Stomach (tissue), 9 donors: ENCODE results near the gene TMEM59L. TPM values are rescaled to one million over a fixed set of nuclear protein-coding genes. Genes with fewer than 3 reads are reported as not detected.

Source experiments
- DNase-seq, 2 donors: peaks; one replicate each; pipeline versions ENCODE4 v3.0.0 to v3.0.0-alpha.2; 2013 to 2019
- H3K27ac ChIP-seq, 5 donors: fragments of 200-600 bp in 4 of 5; sonication (generic) in 4 of 5; one replicate each; pipeline ENCODE4 v1.5.1; 2013 to 2019; ENCODE audit warnings: mild to moderate bottlenecking in 1 of 5, moderate library complexity in 1 of 5
- H3K27me3 ChIP-seq, 3 donors: fragments of 200-600 bp; sonication (generic); one replicate each; pipeline ENCODE4 v1.5.1; 2017 to 2019; ENCODE audit warnings: mixed run types in 1 of 3
- H3K36me3 ChIP-seq, 4 donors: fragments of 200-600 bp; sonication (generic); 1 replicate in 3 of 4; 2 replicates in 1 of 4; pipeline ENCODE4 v1.5.1; 2016 to 2019
- H3K4me1 ChIP-seq, 4 donors: fragments of 200-600 bp; sonication (generic); one replicate each; pipeline ENCODE4 v1.5.1; 2016 to 2019
- H3K4me3 ChIP-seq, 4 donors: fragments of 200-600 bp; sonication (generic) in 3 of 4; one replicate each; pipeline ENCODE4 v1.5.1; 2016 to 2019; ENCODE audit warnings: mild to moderate bottlenecking in 1 of 4
- H3K9me3 ChIP-seq, 4 donors: fragments of 200-600 bp; sonication (generic); one replicate each; pipeline ENCODE4 v1.5.1; 2016 to 2019
- EP300 ChIP-seq: sonication (generic); formaldehyde crosslinking; IDR thresholded peaks from one replicate; pipeline ENCODE4 v1.6.1; 2017; ENCODE audit warnings: antibody characterized with exemption
- POLR2A ChIP-seq, 4 donors: fragments of 450-650 bp; IDR thresholded peaks; one replicate each; pipeline ENCODE4 v1.6.1; 2016; ENCODE audit warnings: antibody characterized with exemption in 4 of 4, control low read depth in 2 of 4, mild to moderate bottlenecking in 1 of 4, moderate library complexity in 1 of 4
- POLR2AphosphoS5 ChIP-seq, 3 donors: sonication (generic); formaldehyde crosslinking; IDR thresholded peaks; one replicate each; pipeline ENCODE4 v1.6.1; 2016; ENCODE audit warnings: antibody characterized with exemption in 3 of 3
- WGBS, 5 donors: extraction: QIAGEN DNeasy Blood & Tissue Kit in 3 of 5; methylation state at CpG; one replicate each; pipeline versions ENCODE4 v1.1.5 to v1.1.7; 2013 to 2018; 5-methylcytosine and 5-hydroxymethylcytosine counted together
- intact Hi-C: fragments of 100-400 bp; cut with DNase I; formaldehyde crosslinking; loops from one replicate; pipeline ENCODE4 v1.15.1; 2023; ENCODE audit warnings: low total_unique reads
- polyA plus RNA-seq, 3 donors: library from polyadenylated mRNA; stranded (reverse); fragments of 200-250 nt; gene quantifications; one replicate each; pipeline ENCODE4 v1.2.3, GENCODE V29; 2013
- total RNA-seq, 5 donors: library from RNA; depleted of rRNA; stranded (reverse); fragments of >200 nt; gene quantifications; one replicate each; pipeline versions ENCODE4 v1.1.0 to v1.2.3, GENCODE V29; 2014 to 2016
- TF ChIP-seq, protein P1 (sequence below), 7 experiments: fragments of 450-650 bp in 4 of 7; fragments of 200-600 bp in 3 of 7; sonication (generic) in 3 of 7; IDR thresholded peaks; one replicate each; pipeline ENCODE4 v1.5.1; 2016 to 2019; ENCODE audit warnings: antibody characterized with exemption in 7 of 7, control low read depth in 2 of 7, mild to moderate bottlenecking in 1 of 7
- donor health status: healthy with polysubstance abuse.
- donor health status: Bipolar disorder and iron deficiency.
- donor health status: healthy.

TMEM59L gene
- total and polyA plus RNA-seq, 8 donors: 0.25 to 4.7 (median 2.8) TPM; not detected in 4

- Histone ChIP-seq H3K9me3 (no peaks in the 10 kb centered on the region), H3K4me1 (peaks cover 23 to 25% (median 24%) of the 10 kb centered on the region in 4 donors), H3K4me3 (no peak overlapping the region), H3K27me3 (peaks cover 5 to 82% (median 47%) of the 10 kb centered on the region in 3 donors), H3K36me3 (no peaks in the 10 kb centered on the region), H3K27ac (no peak overlapping the region)
- intact Hi-C loops: no loop called here
- DNase-seq: no peak
- TF ChIP-seq EP300 (no peak), POLR2AphosphoS5 (IDR thresholded peaks at IDR 0.05) (no peak), POLR2A (IDR thresholded peaks at IDR 0.05) (no peak)
- TF ChIP-seq, protein P1, sequence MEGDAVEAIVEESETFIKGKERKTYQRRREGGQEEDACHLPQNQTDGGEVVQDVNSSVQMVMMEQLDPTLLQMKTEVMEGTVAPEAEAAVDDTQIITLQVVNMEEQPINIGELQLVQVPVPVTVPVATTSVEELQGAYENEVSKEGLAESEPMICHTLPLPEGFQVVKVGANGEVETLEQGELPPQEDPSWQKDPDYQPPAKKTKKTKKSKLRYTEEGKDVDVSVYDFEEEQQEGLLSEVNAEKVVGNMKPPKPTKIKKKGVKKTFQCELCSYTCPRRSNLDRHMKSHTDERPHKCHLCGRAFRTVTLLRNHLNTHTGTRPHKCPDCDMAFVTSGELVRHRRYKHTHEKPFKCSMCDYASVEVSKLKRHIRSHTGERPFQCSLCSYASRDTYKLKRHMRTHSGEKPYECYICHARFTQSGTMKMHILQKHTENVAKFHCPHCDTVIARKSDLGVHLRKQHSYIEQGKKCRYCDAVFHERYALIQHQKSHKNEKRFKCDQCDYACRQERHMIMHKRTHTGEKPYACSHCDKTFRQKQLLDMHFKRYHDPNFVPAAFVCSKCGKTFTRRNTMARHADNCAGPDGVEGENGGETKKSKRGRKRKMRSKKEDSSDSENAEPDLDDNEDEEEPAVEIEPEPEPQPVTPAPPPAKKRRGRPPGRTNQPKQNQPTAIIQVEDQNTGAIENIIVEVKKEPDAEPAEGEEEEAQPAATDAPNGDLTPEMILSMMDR (IDR thresholded peaks at IDR 0.05): no peak
- 80 to 96% (median 84%) methylated on average over 3 of the region's 3 CpGs for WGBS, 5 donors
These were observed 3.4 kb downstream of the TMEM59L start for GRCh38 chr19:18616023-18616422.

GRCh38 chr19:18617562-18617961 lies 4.9 kb downstream of the TMEM59L start:
- Histone ChIP-seq H3K9me3 (no peaks in the 10 kb centered on the region), H3K4me3 (no peak overlapping the region), H3K27ac (no peak overlapping the region), H3K36me3 (no peaks in the 10 kb centered on the region), H3K27me3 (peaks cover 4 to 67% (median 32%) of the 10 kb centered on the region in 3 donors), H3K4me1 (peaks cover 7 to 10% (median 8%) of the 10 kb centered on the region in 4 donors)
- no peak for DNase-seq
- intact Hi-C loops: no loop called here
- TF ChIP-seq POLR2AphosphoS5 (IDR thresholded peaks at IDR 0.05): no peak
- TF ChIP-seq, protein P1 (IDR thresholded peaks at IDR 0.05): no peak
- TF ChIP-seq EP300: no peak
- no peak for TF ChIP-seq POLR2A (IDR thresholded peaks at IDR 0.05)

- TF ChIP-seq POLR2AphosphoS5 (IDR thresholded peaks at IDR 0.05): no peak
- TF ChIP-seq, protein P1 (IDR thresholded peaks at IDR 0.05): no peak
- no peak for TF ChIP-seq POLR2A (IDR thresholded peaks at IDR 0.05)
- no peak for TF ChIP-seq EP300
- Histone ChIP-seq H3K36me3 (no peaks in the 10 kb centered on the region), H3K27ac (no peak overlapping the region), H3K9me3 (no peaks in the 10 kb centered on the region), H3K4me3 (no peak overlapping the region), H3K27me3 (peaks cover 0 to 60% (median 25%) of the 10 kb centered on the region in 3 donors), H3K4me1 (peaks cover under 1 to 3% (median 2%) of the 10 kb centered on the region in 4 donors)
- intact Hi-C loops: no loop called here
- DNase-seq: no peak
- 81 to 92% (median 85%) methylated on average over 12 to 13 of the region's 13 CpGs for WGBS, 5 donors
These were observed 5.6 kb downstream of the TMEM59L start for GRCh38 chr19:18618236-18618635.

GRCh38 chr19:18620311-18620710 lies 7.6 kb downstream of the TMEM59L start:
- Histone ChIP-seq H3K27ac (no peak overlapping the region), H3K27me3 (peaks cover 0 to 39% (median 5%) of the 10 kb centered on the region in 3 donors), H3K36me3 (no peaks in the 10 kb centered on the region), H3K9me3 (no peaks in the 10 kb centered on the region), H3K4me3 (no peak overlapping the region), H3K4me1 (no peaks in the 10 kb centered on the region)
- TF ChIP-seq, protein P1 (IDR thresholded peaks at IDR 0.05): no peak
- TF ChIP-seq EP300: no peak
- TF ChIP-seq POLR2AphosphoS5 (IDR thresholded peaks at IDR 0.05): no peak
- TF ChIP-seq POLR2A (IDR thresholded peaks at IDR 0.05): no peak
- no peak for DNase-seq
- intact Hi-C loops: no loop called here
- WGBS, 5 donors: 74 to 91% (median 87%) methylated on average over 10 of the region's 10 CpGs
